Prostate gland (tissue), 2 donors: ENCODE results near the gene NEIL3.

Source experiments
- CTCF ChIP-seq, 4 experiments: fragments of 200-600 bp in 2 of 4; fragments of 450-650 bp in 2 of 4; sonication (generic) in 2 of 4; IDR thresholded peaks; 1 replicate in 3 of 4; 2 replicates in 1 of 4; pipeline ENCODE4 v1.5.1; 2016 to 2019; ENCODE audit warnings: antibody characterized with exemption in 4 of 4, mild to moderate bottlenecking in 2 of 4, moderate library complexity in 2 of 4
- POLR2A ChIP-seq: fragments of 450-650 bp; IDR thresholded peaks from one replicate; pipeline ENCODE4 v1.6.1; 2016; ENCODE audit warnings: antibody characterized with exemption, mild to moderate bottlenecking
- POLR2AphosphoS5 ChIP-seq: sonication (generic); formaldehyde crosslinking; IDR thresholded peaks from one replicate; pipeline ENCODE4 v1.6.1; 2017; ENCODE audit warnings: antibody characterized with exemption

- TF ChIP-seq POLR2AphosphoS5 (no peak), CTCF (IDR thresholded peaks at IDR 0.05) (no peak), POLR2A (no peak)
Observed at GRCh38 chr4:177348348-177348747, 38.7 kb downstream of the NEIL3 start.
